ENCODE data around the gene WSB1. TPM values are rescaled to one million over a fixed set of nuclear protein-coding genes. Genes with fewer than 3 reads are reported as not detected.
A peak's percentile ranks its signal among the peaks of the same experiment; 100 is the strongest.

The WSB1 gene
- total and polyA plus RNA-seq, 2 of the 8 experiments (the other 6 are each of a cell fraction or from before 2014, with no cell fraction given): 113 to 140 TPM

- H2AK5ac ChIP-seq (ENCODE audit: low read depth, low read length): no peak overlapping the region
- peak overlapping the region; percentile 47 to 94 (median 64) for H3K4me3 ChIP-seq (ENCODE audit: extremely low read depth in 1 of 4, insufficient read depth in 2 of 4, low read depth in 3 of 4, low read length in 4 of 4)
- H3K23ac ChIP-seq (ENCODE audit: insufficient read length): no peak overlapping the region
- H3K56ac ChIP-seq (replicated peaks; ENCODE audit: insufficient read length, low read depth, low read length): peak overlapping the region; percentile 81
- no peak overlapping the region for H4K91ac ChIP-seq (replicated peaks; ENCODE audit: insufficient read length, low read length)
- H2BK12ac ChIP-seq (ENCODE audit: low read depth, low read length): no peak overlapping the region
- H2BK15ac ChIP-seq (ENCODE audit: low read length): no peak overlapping the region
- no peaks in the 10 kb centered on the region for H3K27me3 ChIP-seq (replicated peaks in 1 of 4; ENCODE audit: control insufficient read depth in 3 of 4, extremely low read depth in 1 of 4, insufficient read depth in 3 of 4, low read length in 3 of 4)
- H3K4me1 ChIP-seq (replicated peaks in 1 of 4; ENCODE audit: control insufficient read depth in 3 of 4, insufficient read depth in 4 of 4, low read length in 3 of 4): peaks cover 0 to 8% (median 4%) of the 10 kb centered on the region in 4 experiments; a peak in 3 of 7 replicates
- DNase-seq (ENCODE audit: low read depth in 1 of 2, low spot score in 2 of 2) (peak; percentile 53 to 90), FAIRE-seq (no peak)
- peak overlapping the region; percentile 58; the same call in 1 of the 2 replicates for H3K27ac ChIP-seq (ENCODE audit: low read depth, low read length)
- H4K5ac ChIP-seq (ENCODE audit: insufficient read length, low read depth, low read length): no peak overlapping the region
- no peaks in the 10 kb centered on the region for H4K20me1 ChIP-seq (replicated peaks in 1 of 2; ENCODE audit: control insufficient read depth in 1 of 2, insufficient read depth in 2 of 2, low read length in 2 of 2)
- H3K18ac ChIP-seq (ENCODE audit: extremely low read depth, low read length): no peak overlapping the region; the same call in 1 of the 2 replicates
- H3K79me1 ChIP-seq (ENCODE audit: low read depth, low read length): peaks cover 2% of the 10 kb centered on the region; the same call in 1 of the 2 replicates
- ChIA-PET POLR2A (ENCODE audit: partially characterized antibody) (interaction anchor here (0.6 to 2.2 kb wide), 3 partner anchors 10 to 30 kb away, joined by 3 to 6 read pairs (median 3); no protein-coding TSS in a partner anchor), CTCF (ENCODE audit: partially characterized antibody) (interaction anchor here (0.6 to 4.6 kb wide), 20 partner anchors 9 to 302 kb away, joined by 3 to 42 read pairs (median 6); no protein-coding TSS in a partner anchor)
- peak overlapping the region; percentile 77; the same call in 1 of the 2 replicates for H2AFZ ChIP-seq (ENCODE audit: low read length)
- peak overlapping the region; percentile 7 to 89 (median 61); a peak in 6 of 7 replicates for H3K9ac ChIP-seq (replicated peaks in 1 of 4; ENCODE audit: extremely low read depth in 1 of 4, low read depth in 3 of 4, low read length in 3 of 4)
- H3K9me3 ChIP-seq (ENCODE audit: insufficient read depth in 2 of 2, low read depth in 1 of 2, low read length in 1 of 2): no peaks in the 10 kb centered on the region
- H2BK20ac ChIP-seq (ENCODE audit: low read length): no peak overlapping the region
- no peaks in the 10 kb centered on the region for H3K36me3 ChIP-seq (ENCODE audit: control insufficient read depth in 2 of 4, insufficient read depth in 4 of 4, low read length in 3 of 4)
- H3K4ac ChIP-seq (replicated peaks; ENCODE audit: insufficient read length, low read depth, low read length): no peak overlapping the region
- H3K14ac ChIP-seq (ENCODE audit: insufficient read length): no peak overlapping the region
- peak overlapping the region; percentile 89 for H4K8ac ChIP-seq (ENCODE audit: extremely low read depth, insufficient read depth, low read length)
- H3K79me2 ChIP-seq (ENCODE audit: control insufficient read depth in 1 of 2, insufficient read depth in 2 of 2, low read length in 2 of 2): no peaks in the 10 kb centered on the region
- WGBS, 2 experiments (ENCODE audit: extremely low coverage in 1 of 2, insufficient coverage in 1 of 2, insufficient read length in 1 of 2, insufficient replicate concordance in 2 of 2, low coverage in 1 of 2, low lambda C conversion rate in 2 of 2, missing lambda C conversion rate in 1 of 2): 4% methylated on average over 34 of the region's 57 CpGs; no CpG with 5 or more reads in 1 of the 2 experiments
- peaks cover 4% of the 10 kb centered on the region; the same call in 1 of the 2 replicates for H3K23me2 ChIP-seq (ENCODE audit: low read depth, low read length)
- no peak overlapping the region for H2BK120ac ChIP-seq (replicated peaks; ENCODE audit: low read depth, low read length)
- H2BK5ac ChIP-seq (ENCODE audit: low read depth, low read length): peak overlapping the region; percentile 71; the same call in 1 of the 2 replicates
- H3K4me2 ChIP-seq (ENCODE audit: insufficient read depth in 1 of 2, low read depth in 2 of 2, low read length in 2 of 2): peak overlapping the region; percentile 38 to 78
- TF ChIP-seq MAX (IDR thresholded peaks at IDR 0.05): 0 out of 2 replicates have a peak, but pooled peaks have one; percentile 30
- no peak for TF ChIP-seq NANOG (IDR thresholded peaks at IDR 0.05; ENCODE audit: insufficient read depth, low read depth, low read length, poor library complexity, severe bottlenecking)
- TF ChIP-seq SP1 (IDR thresholded peaks at IDR 0.05; ENCODE audit: low read depth, low read length): no peak
- TF ChIP-seq BCL11A (IDR thresholded peaks at IDR 0.05; ENCODE audit: low read depth in 2 of 2, low read length in 2 of 2): no peak
- no peak; the same call in 1 of the 2 replicates for TF ChIP-seq E2F6 (IDR thresholded peaks at IDR 0.05)
- TF ChIP-seq TCF12 (IDR thresholded peaks at IDR 0.05; ENCODE audit: low read depth, low read length): no peak
- peak; percentile 84 for TF ChIP-seq JUN (IDR thresholded peaks at IDR 0.05; ENCODE audit: low read depth, low read length)
- TF ChIP-seq CBX5 (IDR thresholded peaks at IDR 0.05; ENCODE audit: low read depth, low read length): no peak
- TF ChIP-seq TAF7 (optimal IDR thresholded peaks at IDR 0.05; ENCODE audit: borderline replicate concordance, low read depth, low read length): peak; percentile 54
- peak in 1 of 2 experiments; percentile 81; a peak in 1 of 3 replicates for TF ChIP-seq POLR2A (IDR thresholded peaks at IDR 0.05; ENCODE audit: control extremely low read depth in 1 of 2, low read depth in 2 of 2, low read length in 2 of 2)
- peak; percentile 77 for TF ChIP-seq CREB1 (IDR thresholded peaks at IDR 0.05)
- TF ChIP-seq GTF2F1 (IDR thresholded peaks at IDR 0.05; ENCODE audit: borderline replicate concordance, low read depth, low read length): no peak
Observed at GRCh38 chr17:27353461-27354050, 59.6 kb downstream of the WSB1 start.

All from H1 (cell line).